HG03135 (cell line): ENCODE measurements around the gene RNF227.
"Not testable (repeated sequence)": the region's sequence is repeated elsewhere in the genome, so short reads cannot be mapped to it uniquely, and the experiment has no call there.

Experiments
- ATAC-seq: cut with Tn5 transposase; IDR thresholded peaks from one replicate; pipeline ENCODE4 v1.9.1; 2021; ENCODE audit warnings: mild to moderate bottlenecking, moderate library complexity; ENCODE audit not compliant: unreplicated experiment

The RNF227 gene

DNA sequence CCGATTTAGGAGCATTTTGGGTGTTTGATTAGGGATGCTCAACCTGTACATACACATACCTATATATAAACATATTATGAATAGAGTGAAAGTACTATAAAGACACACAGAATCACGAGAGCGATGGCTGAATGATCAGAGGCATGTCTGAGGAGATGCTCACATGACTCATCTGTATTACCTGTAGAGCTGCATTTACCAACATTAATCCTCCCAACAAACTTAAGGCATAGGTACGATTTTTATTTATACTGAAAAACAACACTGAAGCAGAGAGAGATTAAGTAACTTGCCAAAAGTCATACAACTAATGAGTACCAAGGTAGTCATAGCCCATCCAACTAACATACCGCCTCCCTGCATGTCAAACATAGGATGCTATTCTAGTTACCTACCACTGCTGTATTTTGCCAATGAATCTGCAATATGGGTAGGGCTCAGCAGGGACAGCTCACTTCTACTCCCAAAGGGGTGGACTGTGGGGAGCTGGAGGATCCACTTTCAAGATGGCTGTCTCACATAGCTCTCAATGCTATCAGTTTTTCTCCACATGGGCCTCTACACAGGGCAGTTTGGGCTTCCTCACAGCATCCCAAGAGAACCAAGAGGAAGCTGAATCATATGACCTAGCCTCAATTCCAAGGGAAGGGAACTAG lies 51.0 kb downstream of the RNF227 start:
- no peak for ATAC-seq

DNA sequence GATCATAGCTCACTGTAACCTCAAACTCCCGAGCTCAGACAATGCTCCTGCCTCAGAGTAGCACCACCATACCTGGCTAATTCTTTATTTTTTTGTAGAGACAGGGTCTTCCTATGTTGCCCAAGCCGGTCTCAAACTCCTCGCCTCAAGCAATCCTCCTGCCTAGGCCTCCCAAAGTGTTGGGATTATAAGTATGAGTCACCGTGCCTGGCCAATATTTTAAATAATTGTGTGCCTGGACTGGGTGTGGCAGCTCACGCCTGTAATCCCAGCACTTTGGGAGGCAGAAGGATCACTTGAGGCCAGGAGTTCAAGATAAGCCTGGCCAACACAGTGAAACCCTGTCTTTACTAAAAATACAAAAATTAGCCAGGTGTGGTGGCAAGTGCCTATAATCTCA lies 51.7 kb downstream of the RNF227 start:
- not testable (repeated sequence) for ATAC-seq
